Adrenal gland (tissue), 5 donors: ENCODE measurements around the gene HSD11B2.

ENCODE experiments used
- CTCF ChIP-seq, 6 experiments: fragments of 450-650 bp in 4 of 6; fragments of 200-600 bp in 2 of 6; sonication (generic) in 1 of 6; IDR thresholded peaks; 1 replicate in 5 of 6; 2 replicates in 1 of 6; pipeline versions ENCODE4 v1.5.1 to v1.8.0; 2016 to 2021; ENCODE audit warnings: antibody characterized with exemption in 6 of 6, mild to moderate bottlenecking in 2 of 6, moderate library complexity in 1 of 6
- POLR2A ChIP-seq, 2 donors: fragments of 450-650 bp; IDR thresholded peaks; one replicate each; pipeline ENCODE4 v1.6.1; 2017; ENCODE audit warnings: antibody characterized with exemption in 2 of 2, mild to moderate bottlenecking in 2 of 2, moderate library complexity in 1 of 2
- donor health status: DM: no; HTN: no; CAD: no.

DNA sequence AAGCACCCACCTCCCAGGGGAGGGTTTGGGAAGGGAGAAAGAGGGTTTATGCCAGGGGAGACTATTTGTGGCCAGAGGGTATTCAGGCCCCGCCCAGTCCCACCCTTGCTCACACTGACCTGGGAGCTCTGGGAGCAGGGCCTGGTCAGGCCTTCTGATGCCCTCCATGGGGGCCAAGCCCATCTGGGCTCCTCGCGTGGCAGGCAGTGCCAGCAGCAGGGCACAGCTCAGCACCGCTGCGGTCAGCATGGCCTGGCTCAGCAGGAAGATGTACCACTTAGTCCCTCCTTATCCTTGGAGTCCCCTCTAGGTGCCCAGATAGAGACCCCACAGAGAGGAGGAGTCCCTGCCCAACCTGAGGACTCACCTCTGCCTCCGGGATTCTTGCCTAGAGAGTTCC lies 52.2 kb downstream of the HSD11B2 start, which contains the start of gene AGRP:
- TF ChIP-seq CTCF (IDR thresholded peaks at IDR 0.05): no peak
- TF ChIP-seq POLR2A (IDR thresholded peaks at IDR 0.05): no peak
